ENCODE data around the gene INTS3.

DNA sequence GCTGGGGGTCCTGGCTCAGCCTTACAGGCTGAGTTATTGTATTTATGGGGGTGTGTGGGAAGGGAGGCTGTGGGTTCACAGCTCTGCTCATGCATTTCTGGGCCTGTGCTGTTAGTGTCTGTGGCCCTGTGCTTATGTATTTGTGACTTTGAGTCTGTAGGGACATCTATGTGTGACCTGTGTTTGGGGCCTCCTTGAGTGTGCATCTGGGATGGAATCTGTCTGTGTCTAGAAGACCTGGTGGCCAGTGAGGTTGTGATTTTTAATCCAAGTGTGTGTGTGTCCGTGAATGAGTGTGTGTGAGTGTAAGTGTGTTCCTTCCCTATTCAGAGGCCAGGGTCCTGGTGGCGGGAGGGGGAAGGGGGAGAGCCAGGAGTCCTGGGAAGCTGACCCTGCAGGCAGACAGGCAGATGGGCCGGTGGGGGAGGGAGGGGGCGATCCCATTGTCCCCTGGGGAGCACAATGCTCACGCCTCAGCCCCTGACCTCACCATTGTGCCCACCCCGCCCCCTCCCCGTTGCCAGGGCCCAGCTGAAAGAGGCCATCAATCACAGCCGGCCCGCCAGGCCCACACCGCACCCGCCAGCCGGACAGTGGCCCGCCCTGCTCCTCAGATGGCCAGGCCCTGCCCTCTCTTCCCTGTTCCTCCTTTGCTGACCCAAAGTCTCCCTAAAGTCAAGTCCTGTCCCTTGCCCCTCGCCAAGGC lies 66.9 kb downstream of the INTS3 start:
- TF ChIP-seq, protein P1, sequence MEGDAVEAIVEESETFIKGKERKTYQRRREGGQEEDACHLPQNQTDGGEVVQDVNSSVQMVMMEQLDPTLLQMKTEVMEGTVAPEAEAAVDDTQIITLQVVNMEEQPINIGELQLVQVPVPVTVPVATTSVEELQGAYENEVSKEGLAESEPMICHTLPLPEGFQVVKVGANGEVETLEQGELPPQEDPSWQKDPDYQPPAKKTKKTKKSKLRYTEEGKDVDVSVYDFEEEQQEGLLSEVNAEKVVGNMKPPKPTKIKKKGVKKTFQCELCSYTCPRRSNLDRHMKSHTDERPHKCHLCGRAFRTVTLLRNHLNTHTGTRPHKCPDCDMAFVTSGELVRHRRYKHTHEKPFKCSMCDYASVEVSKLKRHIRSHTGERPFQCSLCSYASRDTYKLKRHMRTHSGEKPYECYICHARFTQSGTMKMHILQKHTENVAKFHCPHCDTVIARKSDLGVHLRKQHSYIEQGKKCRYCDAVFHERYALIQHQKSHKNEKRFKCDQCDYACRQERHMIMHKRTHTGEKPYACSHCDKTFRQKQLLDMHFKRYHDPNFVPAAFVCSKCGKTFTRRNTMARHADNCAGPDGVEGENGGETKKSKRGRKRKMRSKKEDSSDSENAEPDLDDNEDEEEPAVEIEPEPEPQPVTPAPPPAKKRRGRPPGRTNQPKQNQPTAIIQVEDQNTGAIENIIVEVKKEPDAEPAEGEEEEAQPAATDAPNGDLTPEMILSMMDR (IDR thresholded peaks at IDR 0.05) = no peak
- no peak for TF ChIP-seq POLR2A (IDR thresholded peaks at IDR 0.05)

Measured in heart left ventricle (tissue), 13 donors.